ENCODE measurements around the gene HRCT1. TPM values are rescaled to one million over a fixed set of nuclear protein-coding genes. Genes with fewer than 3 reads are reported as not detected.

The HRCT1 gene
- total and polyA plus RNA-seq, 12 donors: 0.35 to 5.9 (median 1.7) TPM; not detected in 3

GRCh38 chr9:35917261-35917660, 11.3 kb downstream of the HRCT1 start:
- intact Hi-C loops (cut with DNase I): no loop called here
- Histone ChIP-seq H3K4me1 (replicated peaks in 1 of 2) (peaks cover 8 to 9% of the 10 kb centered on the region in 2 donors), H3K9me3 (replicated peaks in 1 of 3) (no peaks in the 10 kb centered on the region), H3K4me3 (no peak overlapping the region), H3K36me3 (replicated peaks in 1 of 2) (no peaks in the 10 kb centered on the region), H3K27ac (peak overlapping the region in 1 of 5 donors; percentile 24), H3K27me3 (no peaks in the 10 kb centered on the region)
- WGBS, 4 donors: 91 to 100% (median 94%) methylated on average over 1 to 4 of the region's 4 CpGs
- no peak for DNase-seq
- no peak for TF ChIP-seq POLR2A (IDR thresholded peaks at IDR 0.05)
- no peak for TF ChIP-seq CTCF (IDR thresholded peaks at IDR 0.05)

DNA sequence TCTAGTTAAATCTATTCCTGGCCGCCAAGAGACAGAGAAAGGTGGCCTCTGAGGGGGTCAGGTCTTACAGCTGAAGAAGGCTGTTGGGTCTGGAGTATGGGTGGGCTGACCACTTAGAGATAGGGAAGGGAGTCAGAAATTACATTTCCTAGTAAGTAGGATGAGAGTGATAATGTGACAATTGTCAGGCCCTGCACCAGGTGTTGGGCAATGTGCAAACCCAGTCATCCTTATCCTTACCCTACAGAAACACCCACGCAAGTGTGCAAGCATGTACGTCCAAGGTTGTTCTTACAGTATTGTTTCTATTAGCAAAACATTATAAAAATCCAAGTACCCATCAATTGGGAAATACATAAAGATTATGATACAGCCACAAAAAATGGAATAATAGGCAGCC, 12.8 kb downstream of the HRCT1 start:
- WGBS, 4 donors: 91 to 100% (median 97%) methylated on average over 3 of the region's 3 CpGs
- no peaks in the 10 kb centered on the region for H3K9me3 ChIP-seq (replicated peaks in 1 of 3)
- peaks cover 10 to 14% of the 10 kb centered on the region in 2 donors for H3K4me1 ChIP-seq (replicated peaks in 1 of 2)
- no peaks in the 10 kb centered on the region for H3K27me3 ChIP-seq
- intact Hi-C loops (cut with DNase I): no loop called here
- no peak overlapping the region for H3K4me3 ChIP-seq
- peak overlapping the region in 1 of 5 donors; percentile 20 for H3K27ac ChIP-seq
- H3K36me3 ChIP-seq (replicated peaks in 1 of 2): no peaks in the 10 kb centered on the region
- DNase-seq: no peak
- TF ChIP-seq CTCF (IDR thresholded peaks at IDR 0.05): no peak
- no peak for TF ChIP-seq POLR2A (IDR thresholded peaks at IDR 0.05)

- H3K36me3 ChIP-seq (replicated peaks in 1 of 2): no peaks in the 10 kb centered on the region
- H3K4me3 ChIP-seq: no peak overlapping the region
- intact Hi-C loops (cut with DNase I): no loop called here
- H3K4me1 ChIP-seq (replicated peaks in 1 of 2): peaks cover 11 to 16% of the 10 kb centered on the region in 2 donors
- no peaks in the 10 kb centered on the region for H3K27me3 ChIP-seq
- peak overlapping the region in 2 of 5 donors; percentile 30 to 41 for H3K27ac ChIP-seq
- 80 to 89% (median 82%) methylated on average over 3 of the region's 3 CpGs for WGBS, 4 donors
- TF ChIP-seq CTCF (IDR thresholded peaks at IDR 0.05) (no peak), POLR2A (IDR thresholded peaks at IDR 0.05) (no peak)
- no peak for DNase-seq
- H3K9me3 ChIP-seq (replicated peaks in 1 of 3): no peaks in the 10 kb centered on the region
These were observed 13.4 kb downstream of the HRCT1 start for GRCh38 chr9:35919212-35920008.

- Histone ChIP-seq H3K27ac (no peak overlapping the region), H3K36me3 (replicated peaks in 1 of 2) (no peaks in the 10 kb centered on the region), H3K4me3 (no peak overlapping the region), H3K27me3 (no peaks in the 10 kb centered on the region), H3K4me1 (replicated peaks in 1 of 2) (peaks cover 6 to 15% of the 10 kb centered on the region in 2 donors), H3K9me3 (replicated peaks in 1 of 3) (no peaks in the 10 kb centered on the region)
- 77 to 98% (median 93%) methylated on average over 3 to 4 of the region's 4 CpGs for WGBS, 4 donors
- TF ChIP-seq POLR2A (IDR thresholded peaks at IDR 0.05): no peak
- TF ChIP-seq CTCF (IDR thresholded peaks at IDR 0.05): no peak
- intact Hi-C loops (cut with DNase I): no loop called here
- no peak for DNase-seq
These were observed 14.1 kb downstream of the HRCT1 start for GRCh38 chr9:35920051-35920620.

All from adrenal gland (tissue), 12 donors.